ENCODE measurements around the gene FN1.

DNA sequence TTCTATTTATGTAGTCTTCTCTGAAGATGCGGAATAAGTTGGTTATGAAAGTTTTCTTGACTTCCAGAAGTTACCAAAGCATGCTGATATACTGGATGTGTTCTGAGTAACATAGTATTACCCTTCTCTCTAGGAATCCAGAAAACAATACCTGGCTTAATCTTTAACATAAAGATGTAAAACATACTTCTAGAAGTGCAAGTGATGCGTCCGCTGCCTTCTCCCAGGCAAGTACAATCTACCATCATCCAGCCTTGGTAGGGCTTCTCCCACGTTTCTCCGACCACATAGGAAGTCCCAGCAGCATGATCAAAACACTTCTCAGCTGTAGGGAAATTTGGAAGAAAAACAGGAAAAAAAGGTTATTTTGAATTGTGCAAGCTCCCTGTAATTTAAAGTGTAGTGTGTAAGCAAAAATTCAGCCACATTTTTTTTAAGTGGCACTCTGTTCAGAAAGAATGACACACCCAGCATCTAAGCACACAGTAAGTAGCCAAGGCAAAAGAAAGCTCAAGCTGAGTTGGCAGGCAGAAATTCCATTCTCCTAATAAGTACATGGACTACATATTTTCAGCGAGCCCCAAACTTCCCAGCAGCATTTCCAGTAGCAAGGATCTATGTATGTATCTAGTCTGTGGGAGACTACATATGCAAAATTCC lies 5.2 kb downstream of the FN1 start:
- TF ChIP-seq, protein P1, sequence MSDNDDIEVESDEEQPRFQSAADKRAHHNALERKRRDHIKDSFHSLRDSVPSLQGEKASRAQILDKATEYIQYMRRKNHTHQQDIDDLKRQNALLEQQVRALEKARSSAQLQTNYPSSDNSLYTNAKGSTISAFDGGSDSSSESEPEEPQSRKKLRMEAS (IDR thresholded peaks at IDR 0.05) = no peak
- TF ChIP-seq POLR2A (IDR thresholded peaks at IDR 0.05; ENCODE audit: control extremely low read depth in 1 of 2, low read depth in 2 of 2, low read length in 2 of 2) (no peak), EGR1 (IDR thresholded peaks at IDR 0.05; ENCODE audit: borderline replicate concordance, low read depth, low read length) (no peak), MAFK (IDR thresholded peaks at IDR 0.05; ENCODE audit: low read depth, low read length) (no peak), TAF1 (IDR thresholded peaks at IDR 0.05; ENCODE audit: low read depth, low read length) (no peak), RAD21 (IDR thresholded peaks at IDR 0.05 in 1 of 2, conservative IDR thresholded peaks at IDR 0.05 in 1 of 2; ENCODE audit: low read depth in 2 of 2, low read length in 2 of 2) (no peak), KDM5A (IDR thresholded peaks at IDR 0.05; ENCODE audit: low read length) (no peak), EP300 (IDR thresholded peaks at IDR 0.05; ENCODE audit: borderline replicate concordance in 1 of 2, low read depth in 2 of 2, low read length in 2 of 2) (no peak)
- TF ChIP-seq, protein P2, sequence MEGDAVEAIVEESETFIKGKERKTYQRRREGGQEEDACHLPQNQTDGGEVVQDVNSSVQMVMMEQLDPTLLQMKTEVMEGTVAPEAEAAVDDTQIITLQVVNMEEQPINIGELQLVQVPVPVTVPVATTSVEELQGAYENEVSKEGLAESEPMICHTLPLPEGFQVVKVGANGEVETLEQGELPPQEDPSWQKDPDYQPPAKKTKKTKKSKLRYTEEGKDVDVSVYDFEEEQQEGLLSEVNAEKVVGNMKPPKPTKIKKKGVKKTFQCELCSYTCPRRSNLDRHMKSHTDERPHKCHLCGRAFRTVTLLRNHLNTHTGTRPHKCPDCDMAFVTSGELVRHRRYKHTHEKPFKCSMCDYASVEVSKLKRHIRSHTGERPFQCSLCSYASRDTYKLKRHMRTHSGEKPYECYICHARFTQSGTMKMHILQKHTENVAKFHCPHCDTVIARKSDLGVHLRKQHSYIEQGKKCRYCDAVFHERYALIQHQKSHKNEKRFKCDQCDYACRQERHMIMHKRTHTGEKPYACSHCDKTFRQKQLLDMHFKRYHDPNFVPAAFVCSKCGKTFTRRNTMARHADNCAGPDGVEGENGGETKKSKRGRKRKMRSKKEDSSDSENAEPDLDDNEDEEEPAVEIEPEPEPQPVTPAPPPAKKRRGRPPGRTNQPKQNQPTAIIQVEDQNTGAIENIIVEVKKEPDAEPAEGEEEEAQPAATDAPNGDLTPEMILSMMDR (IDR thresholded peaks at IDR 0.05; ENCODE audit: control extremely low read depth in 1 of 3, insufficient read depth in 1 of 3, low read depth in 1 of 3, low read length in 3 of 3) = no peak
- TF ChIP-seq, protein P3, sequence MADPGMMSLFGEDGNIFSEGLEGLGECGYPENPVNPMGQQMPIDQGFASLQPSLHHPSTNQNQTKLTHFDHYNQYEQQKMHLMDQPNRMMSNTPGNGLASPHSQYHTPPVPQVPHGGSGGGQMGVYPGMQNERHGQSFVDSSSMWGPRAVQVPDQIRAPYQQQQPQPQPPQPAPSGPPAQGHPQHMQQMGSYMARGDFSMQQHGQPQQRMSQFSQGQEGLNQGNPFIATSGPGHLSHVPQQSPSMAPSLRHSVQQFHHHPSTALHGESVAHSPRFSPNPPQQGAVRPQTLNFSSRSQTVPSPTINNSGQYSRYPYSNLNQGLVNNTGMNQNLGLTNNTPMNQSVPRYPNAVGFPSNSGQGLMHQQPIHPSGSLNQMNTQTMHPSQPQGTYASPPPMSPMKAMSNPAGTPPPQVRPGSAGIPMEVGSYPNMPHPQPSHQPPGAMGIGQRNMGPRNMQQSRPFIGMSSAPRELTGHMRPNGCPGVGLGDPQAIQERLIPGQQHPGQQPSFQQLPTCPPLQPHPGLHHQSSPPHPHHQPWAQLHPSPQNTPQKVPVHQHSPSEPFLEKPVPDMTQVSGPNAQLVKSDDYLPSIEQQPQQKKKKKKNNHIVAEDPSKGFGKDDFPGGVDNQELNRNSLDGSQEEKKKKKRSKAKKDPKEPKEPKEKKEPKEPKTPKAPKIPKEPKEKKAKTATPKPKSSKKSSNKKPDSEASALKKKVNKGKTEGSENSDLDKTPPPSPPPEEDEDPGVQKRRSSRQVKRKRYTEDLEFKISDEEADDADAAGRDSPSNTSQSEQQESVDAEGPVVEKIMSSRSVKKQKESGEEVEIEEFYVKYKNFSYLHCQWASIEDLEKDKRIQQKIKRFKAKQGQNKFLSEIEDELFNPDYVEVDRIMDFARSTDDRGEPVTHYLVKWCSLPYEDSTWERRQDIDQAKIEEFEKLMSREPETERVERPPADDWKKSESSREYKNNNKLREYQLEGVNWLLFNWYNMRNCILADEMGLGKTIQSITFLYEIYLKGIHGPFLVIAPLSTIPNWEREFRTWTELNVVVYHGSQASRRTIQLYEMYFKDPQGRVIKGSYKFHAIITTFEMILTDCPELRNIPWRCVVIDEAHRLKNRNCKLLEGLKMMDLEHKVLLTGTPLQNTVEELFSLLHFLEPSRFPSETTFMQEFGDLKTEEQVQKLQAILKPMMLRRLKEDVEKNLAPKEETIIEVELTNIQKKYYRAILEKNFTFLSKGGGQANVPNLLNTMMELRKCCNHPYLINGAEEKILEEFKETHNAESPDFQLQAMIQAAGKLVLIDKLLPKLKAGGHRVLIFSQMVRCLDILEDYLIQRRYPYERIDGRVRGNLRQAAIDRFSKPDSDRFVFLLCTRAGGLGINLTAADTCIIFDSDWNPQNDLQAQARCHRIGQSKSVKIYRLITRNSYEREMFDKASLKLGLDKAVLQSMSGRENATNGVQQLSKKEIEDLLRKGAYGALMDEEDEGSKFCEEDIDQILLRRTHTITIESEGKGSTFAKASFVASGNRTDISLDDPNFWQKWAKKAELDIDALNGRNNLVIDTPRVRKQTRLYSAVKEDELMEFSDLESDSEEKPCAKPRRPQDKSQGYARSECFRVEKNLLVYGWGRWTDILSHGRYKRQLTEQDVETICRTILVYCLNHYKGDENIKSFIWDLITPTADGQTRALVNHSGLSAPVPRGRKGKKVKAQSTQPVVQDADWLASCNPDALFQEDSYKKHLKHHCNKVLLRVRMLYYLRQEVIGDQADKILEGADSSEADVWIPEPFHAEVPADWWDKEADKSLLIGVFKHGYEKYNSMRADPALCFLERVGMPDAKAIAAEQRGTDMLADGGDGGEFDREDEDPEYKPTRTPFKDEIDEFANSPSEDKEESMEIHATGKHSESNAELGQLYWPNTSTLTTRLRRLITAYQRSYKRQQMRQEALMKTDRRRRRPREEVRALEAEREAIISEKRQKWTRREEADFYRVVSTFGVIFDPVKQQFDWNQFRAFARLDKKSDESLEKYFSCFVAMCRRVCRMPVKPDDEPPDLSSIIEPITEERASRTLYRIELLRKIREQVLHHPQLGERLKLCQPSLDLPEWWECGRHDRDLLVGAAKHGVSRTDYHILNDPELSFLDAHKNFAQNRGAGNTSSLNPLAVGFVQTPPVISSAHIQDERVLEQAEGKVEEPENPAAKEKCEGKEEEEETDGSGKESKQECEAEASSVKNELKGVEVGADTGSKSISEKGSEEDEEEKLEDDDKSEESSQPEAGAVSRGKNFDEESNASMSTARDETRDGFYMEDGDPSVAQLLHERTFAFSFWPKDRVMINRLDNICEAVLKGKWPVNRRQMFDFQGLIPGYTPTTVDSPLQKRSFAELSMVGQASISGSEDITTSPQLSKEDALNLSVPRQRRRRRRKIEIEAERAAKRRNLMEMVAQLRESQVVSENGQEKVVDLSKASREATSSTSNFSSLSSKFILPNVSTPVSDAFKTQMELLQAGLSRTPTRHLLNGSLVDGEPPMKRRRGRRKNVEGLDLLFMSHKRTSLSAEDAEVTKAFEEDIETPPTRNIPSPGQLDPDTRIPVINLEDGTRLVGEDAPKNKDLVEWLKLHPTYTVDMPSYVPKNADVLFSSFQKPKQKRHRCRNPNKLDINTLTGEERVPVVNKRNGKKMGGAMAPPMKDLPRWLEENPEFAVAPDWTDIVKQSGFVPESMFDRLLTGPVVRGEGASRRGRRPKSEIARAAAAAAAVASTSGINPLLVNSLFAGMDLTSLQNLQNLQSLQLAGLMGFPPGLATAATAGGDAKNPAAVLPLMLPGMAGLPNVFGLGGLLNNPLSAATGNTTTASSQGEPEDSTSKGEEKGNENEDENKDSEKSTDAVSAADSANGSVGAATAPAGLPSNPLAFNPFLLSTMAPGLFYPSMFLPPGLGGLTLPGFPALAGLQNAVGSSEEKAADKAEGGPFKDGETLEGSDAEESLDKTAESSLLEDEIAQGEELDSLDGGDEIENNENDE (IDR thresholded peaks at IDR 0.05; ENCODE audit: insufficient replicate concordance, low read length) = no peak
